Fibroblast of villous mesenchyme (primary cell): ENCODE data around the gene GMPPA. TPM values are rescaled to one million over a fixed set of nuclear protein-coding genes. Genes with fewer than 3 reads are reported as not detected.

Experiments used
- DNase-seq: peaks from one replicate; pipeline ENCODE4 v3.0.0-alpha.2; 2010; ENCODE audit warnings: low read depth
- H3K4me3 ChIP-seq: 2 replicates; pipeline ENCODE4 v1.5.1; 2011; ENCODE audit warnings: low read depth, mild to moderate bottlenecking, low read length
- CTCF ChIP-seq: IDR thresholded peaks from 2 replicates; pipeline ENCODE4 v1.5.1; 2012; ENCODE audit warnings: low read depth, mild to moderate bottlenecking, low read length; ENCODE audit not compliant: insufficient read depth
- total RNA-seq: library from RNA; depleted of rRNA; stranded (reverse); fragments of >200 nt; gene quantifications from 2 replicates; pipeline ENCODE4 v1.2.3, GENCODE V29; 2012

The GMPPA gene
- total RNA-seq, 1 donor = 60.9 TPM

GRCh38 chr2:219486380-219486959 lies 12.2 kb upstream of the GMPPA start:
- no peak for TF ChIP-seq CTCF
- DNase-seq = no peak
- H3K4me3 ChIP-seq = no peak overlapping the region

GRCh38 chr2:219488149-219488843 lies 10.4 kb upstream of the GMPPA start:
- no peak for DNase-seq
- H3K4me3 ChIP-seq = no peak overlapping the region
- no peak for TF ChIP-seq CTCF

GRCh38 chr2:219488844-219489194 lies 9.9 kb upstream of the GMPPA start:
- DNase-seq = no peak
- no peak for TF ChIP-seq CTCF

GRCh38 chr2:219489315-219489714 lies 9.4 kb upstream of the GMPPA start:
- TF ChIP-seq CTCF = no peak
- H3K4me3 ChIP-seq = no peak overlapping the region
- no peak for DNase-seq

More at GRCh38 chr2:219488844-219489194, 9.9 kb upstream of the GMPPA start:
- H3K4me3 ChIP-seq = no peak overlapping the region

GRCh38 chr2:219490186-219490585 lies 8.5 kb upstream of the GMPPA start:
- DNase-seq = no peak
- H3K4me3 ChIP-seq = no peak overlapping the region
- peak; percentile 19 for TF ChIP-seq CTCF

- no peak for DNase-seq
- H3K4me3 ChIP-seq = no peak overlapping the region
- TF ChIP-seq CTCF = no peak
Observed at GRCh38 chr2:219490600-219491130, 8.0 kb upstream of the GMPPA start.
